CD8-positive, alpha-beta memory T cell (primary cell): Measurements from ENCODE around the gene ENTPD6. TPM values are rescaled to one million over a fixed set of nuclear protein-coding genes. Genes with fewer than 3 reads are reported as not detected.
A peak's percentile ranks its signal among the peaks of the same experiment; 100 is the strongest.

Experiments
- CTCF ChIA-PET: fragments of 350-600 bp; sonication (Branson Sonifier 250); formaldehyde crosslinking; loops from one replicate; lab custom pipeline; 2021; ENCODE audit warnings: antibody characterized with exemption; lab: Charles Lee
- POLR2A ChIA-PET: fragments of 350-600 bp; sonication (Branson Sonifier 250); formaldehyde crosslinking; loops from one replicate; lab custom pipeline; 2021; ENCODE audit warnings: antibody characterized with exemption; lab: Charles Lee
- DNase-seq, 5 donors: peaks; one replicate each; pipeline versions ENCODE4 v3.0.0 to v3.0.0-alpha.2; 2020 to 2022; ENCODE audit warnings: mixed read lengths in 1 of 5
- H3K27ac ChIP-seq: one replicate; pipeline ENCODE4 v1.7.0; 2013; ENCODE audit warnings: low read depth, mild to moderate bottlenecking, low read length, moderate library complexity
- H3K27me3 ChIP-seq: 2 replicates; pipeline ENCODE4 v1.7.0; 2013; ENCODE audit warnings: low read length, mild to moderate bottlenecking; ENCODE audit not compliant: insufficient read depth, poor library complexity, severe bottlenecking
- H3K36me3 ChIP-seq: 2 replicates; pipeline ENCODE4 v1.7.0; 2013; ENCODE audit warnings: mild to moderate bottlenecking, low read length, moderate library complexity; ENCODE audit not compliant: insufficient read depth
- H3K4me1 ChIP-seq: 2 replicates; pipeline ENCODE4 v1.7.0; 2013; ENCODE audit warnings: mild to moderate bottlenecking, low read length, moderate library complexity; ENCODE audit not compliant: insufficient read depth
- H3K4me3 ChIP-seq: 2 replicates; pipeline ENCODE4 v1.7.0; 2013; ENCODE audit warnings: mild to moderate bottlenecking, low read length
- H3K9me3 ChIP-seq: 2 replicates; pipeline ENCODE4 v1.7.0; 2013; ENCODE audit warnings: mild to moderate bottlenecking, low read length
- H3K27ac Mint-ChIP-seq, 8 donors: one replicate each; pipeline ENCODE4 v1.8.0; 2020 to 2021; ENCODE audit warnings: mixed read lengths in 8 of 8, mild to moderate bottlenecking in 6 of 8, inconsistent platforms in 3 of 8, moderate library complexity in 3 of 8
- H3K27me3 Mint-ChIP-seq, 2 donors: one replicate each; pipeline ENCODE4 v1.8.0; 2020 to 2021; ENCODE audit warnings: mixed read lengths in 2 of 2, mild to moderate bottlenecking in 1 of 2, moderate library complexity in 1 of 2
- H3K36me3 Mint-ChIP-seq, 3 donors: one replicate each; pipeline ENCODE4 v1.8.0; 2020 to 2021; ENCODE audit warnings: mixed read lengths in 3 of 3, inconsistent platforms in 1 of 3, mild to moderate bottlenecking in 1 of 3
- H3K4me1 Mint-ChIP-seq, 3 donors: one replicate each; pipeline ENCODE4 v1.8.0; 2020 to 2021; ENCODE audit warnings: mixed read lengths in 3 of 3, inconsistent platforms in 1 of 3, mild to moderate bottlenecking in 1 of 3
- H3K4me3 Mint-ChIP-seq, 7 donors: one replicate each; pipeline ENCODE4 v1.8.0; 2020 to 2021; ENCODE audit warnings: mixed read lengths in 7 of 7, mild to moderate bottlenecking in 6 of 7, moderate library complexity in 4 of 7, inconsistent platforms in 2 of 7
- H3K9me3 Mint-ChIP-seq, 5 donors: one replicate each; pipeline ENCODE4 v1.8.0; 2020 to 2022; ENCODE audit warnings: mixed read lengths in 5 of 5, mild to moderate bottlenecking in 3 of 5, moderate library complexity in 2 of 5, inconsistent platforms in 1 of 5
- polyA plus RNA-seq: library from polyadenylated mRNA; unstranded; fragments of 300-500 nt; fragmentation: Illumina TruSeq; gene quantifications from one replicate; pipeline ENCODE4 v1.2.3, GENCODE V29; 2021
- total RNA-seq, 2 experiments: library from RNA; stranded (reverse); gene quantifications; one replicate each; pipeline ENCODE4 v1.2.3, GENCODE V29; 2021

Gene ENTPD6
- total and polyA plus RNA-seq, 3 experiments from 2014 or later = 36.2 to 47.0 (median 44.2) TPM

GRCh38 chr20:25213566-25214425, 18.3 kb downstream of the ENTPD6 start:
- Mint-ChIP-seq H3K4me3 (no peak overlapping the region), H3K36me3 (peaks cover 0 to 80% (median 22%) of the 10 kb centered on the region in 3 donors), H3K27me3 (peaks cover 0 to 1% of the 10 kb centered on the region in 2 donors), H3K27ac (no peak overlapping the region), H3K4me1 (no peaks in the 10 kb centered on the region), H3K9me3 (no peaks in the 10 kb centered on the region)
- Histone ChIP-seq H3K9me3 (no peaks in the 10 kb centered on the region), H3K27me3 (no peaks in the 10 kb centered on the region), H3K4me1 (no peaks in the 10 kb centered on the region), H3K27ac (no peak overlapping the region), H3K4me3 (no peak overlapping the region), H3K36me3 (no peaks in the 10 kb centered on the region)
- CTCF ChIA-PET = no interaction called here
- DNase-seq = peak in 1 of 5 donors; percentile 32
- POLR2A ChIA-PET = no interaction called here

DNA sequence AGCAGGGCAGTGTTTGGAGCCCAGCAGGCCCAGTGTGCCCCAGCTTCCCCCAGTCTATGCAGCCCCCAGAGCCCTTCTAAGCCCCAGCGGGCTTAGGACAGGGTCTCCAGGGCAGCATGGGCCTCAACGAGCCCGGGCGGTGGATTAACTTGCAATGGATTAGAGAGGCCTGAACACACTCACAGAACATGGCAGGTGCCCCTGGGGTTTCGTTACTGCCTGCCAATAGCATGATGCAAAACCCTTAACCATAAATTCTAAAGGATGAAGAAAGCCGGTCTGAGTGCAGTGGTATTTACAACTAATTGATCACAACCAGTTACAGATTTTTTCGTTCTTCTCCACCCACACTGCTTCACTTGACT, 18.9 kb downstream of the ENTPD6 start:
- peaks cover 0 to 86% (median 22%) of the 10 kb centered on the region in 3 donors for H3K36me3 Mint-ChIP-seq
- no peaks in the 10 kb centered on the region for H3K9me3 ChIP-seq
- no peaks in the 10 kb centered on the region for H3K4me1 Mint-ChIP-seq
- no peak for DNase-seq
- POLR2A ChIA-PET = no interaction called here
- no peak overlapping the region for H3K4me3 ChIP-seq
- H3K27me3 ChIP-seq = no peaks in the 10 kb centered on the region
- H3K9me3 Mint-ChIP-seq = no peaks in the 10 kb centered on the region
- no peak overlapping the region for H3K27ac ChIP-seq
- H3K4me3 Mint-ChIP-seq = no peak overlapping the region
- H3K36me3 ChIP-seq = no peaks in the 10 kb centered on the region
- no peaks in the 10 kb centered on the region for H3K4me1 ChIP-seq
- H3K27me3 Mint-ChIP-seq = peaks cover 0 to 1% of the 10 kb centered on the region in 2 donors
- no peak overlapping the region for H3K27ac Mint-ChIP-seq
- CTCF ChIA-PET = no interaction called here

GRCh38 chr20:25214819-25215218, 19.3 kb downstream of the ENTPD6 start:
- CTCF ChIA-PET = no interaction called here
- DNase-seq = no peak
- Mint-ChIP-seq H3K27ac (no peak overlapping the region), H3K27me3 (peaks cover 0 to 1% of the 10 kb centered on the region in 2 donors), H3K36me3 (peaks cover 0 to 87% (median 20%) of the 10 kb centered on the region in 3 donors), H3K9me3 (no peaks in the 10 kb centered on the region), H3K4me1 (no peaks in the 10 kb centered on the region), H3K4me3 (no peak overlapping the region)
- Histone ChIP-seq H3K27me3 (no peaks in the 10 kb centered on the region), H3K36me3 (no peaks in the 10 kb centered on the region), H3K4me1 (no peaks in the 10 kb centered on the region), H3K27ac (no peak overlapping the region), H3K4me3 (no peak overlapping the region), H3K9me3 (no peaks in the 10 kb centered on the region)
- POLR2A ChIA-PET = no interaction called here

- H3K4me3 ChIP-seq = no peak overlapping the region
- POLR2A ChIA-PET = no interaction called here
- Mint-ChIP-seq H3K4me1 (no peaks in the 10 kb centered on the region), H3K4me3 (no peak overlapping the region), H3K9me3 (no peaks in the 10 kb centered on the region), H3K36me3 (peaks cover 0 to 83% (median 20%) of the 10 kb centered on the region in 3 donors), H3K27me3 (peaks cover 0 to 1% of the 10 kb centered on the region in 2 donors), H3K27ac (no peak overlapping the region)
- H3K4me1 ChIP-seq = no peaks in the 10 kb centered on the region
- H3K27me3 ChIP-seq = no peaks in the 10 kb centered on the region
- no peaks in the 10 kb centered on the region for H3K9me3 ChIP-seq
- CTCF ChIA-PET = no interaction called here
- peak in 1 of 5 donors; percentile 22 for DNase-seq
- no peaks in the 10 kb centered on the region for H3K36me3 ChIP-seq
- H3K27ac ChIP-seq = no peak overlapping the region
Measured at GRCh38 chr20:25215521-25215920, 20.0 kb downstream of the ENTPD6 start.

DNA sequence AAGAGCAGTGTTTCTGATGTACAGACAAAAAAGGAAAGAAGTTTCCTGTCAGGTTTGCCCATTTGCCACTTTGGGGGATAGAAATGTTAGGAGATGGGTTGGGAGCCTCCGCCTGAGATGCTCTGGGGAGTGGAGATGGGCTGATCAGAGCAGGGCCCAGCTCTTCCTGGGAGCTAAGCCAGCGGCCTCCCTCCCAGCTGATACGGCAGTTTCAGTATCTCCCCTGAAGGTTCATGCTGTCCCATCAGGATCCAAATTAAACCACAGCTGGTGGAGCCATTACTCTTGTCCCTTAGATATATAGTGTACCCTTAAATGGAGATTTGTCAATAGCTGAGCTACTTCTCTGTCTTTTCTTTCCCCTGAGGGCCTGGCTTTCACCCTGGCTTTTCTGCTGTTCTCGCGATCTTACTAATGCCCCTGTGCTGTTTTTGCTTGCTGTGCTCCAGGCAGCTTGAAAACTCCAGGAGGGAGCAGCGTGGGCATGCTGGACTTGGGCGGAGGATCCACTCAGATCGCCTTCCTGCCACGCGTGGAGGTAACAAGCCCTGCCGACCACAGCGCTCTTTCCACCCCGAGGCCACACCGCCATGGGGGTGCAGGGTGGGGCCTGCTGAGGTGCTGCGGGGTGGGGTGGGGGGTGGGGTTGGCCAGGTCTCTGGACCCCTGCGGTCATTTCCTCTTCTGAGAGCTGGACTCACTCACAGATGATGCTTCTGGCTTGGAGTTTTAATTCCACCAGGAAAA, 20.9 kb downstream of the ENTPD6 start:
- no peaks in the 10 kb centered on the region for H3K27me3 ChIP-seq
- H3K9me3 Mint-ChIP-seq = no peaks in the 10 kb centered on the region
- CTCF ChIA-PET = no interaction called here
- no peaks in the 10 kb centered on the region for H3K36me3 ChIP-seq
- no peak overlapping the region for H3K4me3 ChIP-seq
- DNase-seq = peak in 1 of 5 donors; percentile 16
- H3K9me3 ChIP-seq = no peaks in the 10 kb centered on the region
- H3K36me3 Mint-ChIP-seq = peaks cover 0 to 77% (median 19%) of the 10 kb centered on the region in 3 donors
- no peak overlapping the region for H3K27ac ChIP-seq
- H3K27me3 Mint-ChIP-seq = no peaks in the 10 kb centered on the region
- POLR2A ChIA-PET = no interaction called here
- H3K4me1 Mint-ChIP-seq = no peaks in the 10 kb centered on the region
- peak overlapping the region in 1 of 8 donors; percentile 65 for H3K27ac Mint-ChIP-seq
- H3K4me3 Mint-ChIP-seq = no peak overlapping the region
- H3K4me1 ChIP-seq = no peaks in the 10 kb centered on the region

DNA sequence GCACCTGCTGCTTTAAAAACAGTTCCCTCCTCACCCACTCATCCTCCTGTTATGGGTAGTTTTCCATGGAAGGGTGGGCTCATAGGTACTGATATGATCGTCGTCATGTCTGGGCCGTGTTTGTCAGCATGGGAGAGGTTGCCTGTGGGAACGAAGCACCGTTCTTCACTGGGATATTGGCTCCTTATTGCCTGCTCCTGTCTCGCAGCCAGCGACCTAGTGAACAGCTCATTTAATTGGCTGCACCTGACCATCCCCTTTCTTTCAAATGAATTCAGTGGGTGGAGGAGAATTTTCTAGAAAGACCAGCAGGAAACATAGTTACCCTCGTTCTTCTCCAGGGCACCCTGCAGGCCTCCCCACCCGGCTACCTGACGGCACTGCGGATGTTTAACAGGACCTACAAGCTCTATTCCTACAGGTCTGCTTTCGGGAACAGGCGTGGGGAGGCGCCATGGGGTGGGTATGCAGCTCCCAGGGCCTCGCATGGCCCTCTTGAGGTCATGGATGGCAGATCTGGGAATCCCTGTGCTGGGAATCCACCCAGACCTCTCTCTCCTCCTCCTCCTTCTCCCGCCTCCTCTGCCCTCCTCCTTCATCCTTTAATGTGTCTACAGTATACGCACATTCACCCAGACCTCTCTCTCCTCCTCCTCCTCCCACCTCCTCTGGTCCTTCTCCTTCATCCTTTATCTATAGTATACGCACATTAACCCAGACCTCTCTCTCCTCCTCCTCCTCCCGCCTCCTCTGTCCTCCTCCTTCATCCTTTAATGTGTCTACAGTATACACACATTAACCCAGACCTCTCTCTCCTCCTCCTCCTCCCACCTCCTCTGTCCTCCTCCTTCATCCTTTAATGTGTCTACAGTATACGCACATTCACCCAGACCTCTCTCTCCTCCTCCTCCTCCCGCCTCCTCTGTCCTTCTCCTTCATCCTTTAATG, 21.9 kb downstream of the ENTPD6 start:
- H3K4me1 Mint-ChIP-seq = no peaks in the 10 kb centered on the region
- no peaks in the 10 kb centered on the region for H3K9me3 Mint-ChIP-seq
- peak overlapping the region in 1 of 8 donors; percentile 33 for H3K27ac Mint-ChIP-seq
- H3K4me3 ChIP-seq = no peak overlapping the region
- H3K27me3 ChIP-seq = no peaks in the 10 kb centered on the region
- no peak overlapping the region for H3K4me3 Mint-ChIP-seq
- no peak overlapping the region for H3K27ac ChIP-seq
- H3K27me3 Mint-ChIP-seq = no peaks in the 10 kb centered on the region
- no peaks in the 10 kb centered on the region for H3K4me1 ChIP-seq
- peaks cover 0 to 71% (median 16%) of the 10 kb centered on the region in 3 donors for H3K36me3 Mint-ChIP-seq
- ChIA-PET POLR2A (no interaction called here), CTCF (no interaction called here)
- no peaks in the 10 kb centered on the region for H3K36me3 ChIP-seq
- H3K9me3 ChIP-seq = no peaks in the 10 kb centered on the region
- DNase-seq = no peak

- Mint-ChIP-seq H3K27ac (peak overlapping the region in 1 of 8 donors; percentile 15), H3K27me3 (no peaks in the 10 kb centered on the region), H3K36me3 (peaks cover 0 to 69% (median 16%) of the 10 kb centered on the region in 3 donors), H3K9me3 (no peaks in the 10 kb centered on the region), H3K4me3 (no peak overlapping the region), H3K4me1 (no peaks in the 10 kb centered on the region)
- Histone ChIP-seq H3K27ac (no peak overlapping the region), H3K27me3 (no peaks in the 10 kb centered on the region), H3K36me3 (no peaks in the 10 kb centered on the region), H3K9me3 (no peaks in the 10 kb centered on the region), H3K4me1 (no peaks in the 10 kb centered on the region), H3K4me3 (no peak overlapping the region)
- CTCF ChIA-PET = no interaction called here
- POLR2A ChIA-PET = no interaction called here
- DNase-seq = peak in 1 of 5 donors; percentile 13
Measured at GRCh38 chr20:25218109-25218486, 22.6 kb downstream of the ENTPD6 start.
